Loucy (cell line): ENCODE data around the gene SLC5A2.

ENCODE experiments used
- H2AFZ ChIP-seq: fragments of 200-600 bp; sonication (generic); 2 replicates; pipeline ENCODE4 v1.6.0; 2016; ENCODE audit warnings: antibody characterized with exemption, mild to moderate bottlenecking, low read length, moderate library complexity
- H3F3A ChIP-seq: fragments of 200-600 bp; 2 replicates; pipeline ENCODE4 v1.6.0; 2016; ENCODE audit warnings: antibody characterized with exemption, low read depth, mild to moderate bottlenecking
- H3K27me3 ChIP-seq: fragments of 200-600 bp; sonication (generic); 2 replicates; pipeline ENCODE4 v1.6.1; 2014; ENCODE audit warnings: low read length, mild to moderate bottlenecking; ENCODE audit not compliant: insufficient read depth, poor library complexity, severe bottlenecking
- H3K36me3 ChIP-seq: fragments of 200-600 bp; sonication (generic); 2 replicates; pipeline ENCODE4 v1.6.1; 2016; ENCODE audit warnings: low read length; ENCODE audit not compliant: insufficient read depth
- H3K4me1 ChIP-seq: fragments of 200-600 bp; sonication (generic); 2 replicates; pipeline ENCODE4 v1.5.1; 2014; ENCODE audit warnings: low read length, mild to moderate bottlenecking; ENCODE audit not compliant: insufficient read depth, poor library complexity, severe bottlenecking
- H3K4me2 ChIP-seq: fragments of 200-600 bp; sonication (generic); 2 replicates; pipeline ENCODE4 v1.6.0; 2014; ENCODE audit warnings: antibody characterized with exemption, low read length, low read depth, mild to moderate bottlenecking; ENCODE audit not compliant: poor library complexity, severe bottlenecking
- H3K4me3 ChIP-seq: fragments of 200-600 bp; sonication (generic); 2 replicates; pipeline ENCODE4 v1.5.1; 2014; ENCODE audit warnings: low read length, mild to moderate bottlenecking, mixed read lengths; ENCODE audit not compliant: poor library complexity, severe bottlenecking
- H3K79me2 ChIP-seq: fragments of 200-600 bp; sonication (generic); 2 replicates; pipeline ENCODE4 v1.6.1; 2014; ENCODE audit warnings: low read length; ENCODE audit not compliant: insufficient read depth
- H3K9ac ChIP-seq: fragments of 200-600 bp; sonication (generic); 2 replicates; pipeline ENCODE4 v1.6.0; 2014; ENCODE audit warnings: mild to moderate bottlenecking, low read depth, low read length, moderate library complexity; ENCODE audit not compliant: poor library complexity, severe bottlenecking
- H3K9me2 ChIP-seq: fragments of 200-600 bp; sonication (generic); replicated peaks from 2 replicates; pipeline ENCODE4 v1.6.1; 2016; ENCODE audit warnings: low read depth, low read length, mixed read lengths
- H3K9me3 ChIP-seq: fragments of 200-600 bp; sonication (generic); 2 replicates; pipeline ENCODE4 v1.6.1; 2014; ENCODE audit warnings: mild to moderate bottlenecking, antibody characterized with exemption, low read length, low read depth; ENCODE audit not compliant: insufficient read depth
- H4K20me1 ChIP-seq: fragments of 200-600 bp; sonication (generic); 2 replicates; pipeline ENCODE4 v1.6.0; 2014; ENCODE audit warnings: antibody characterized with exemption, low read length, mild to moderate bottlenecking; ENCODE audit not compliant: insufficient read depth, poor library complexity, severe bottlenecking
- EZH2phosphoT487 ChIP-seq: fragments of 200-600 bp; IDR thresholded peaks from 2 replicates; pipeline ENCODE4 v1.6.1; 2018; ENCODE audit warnings: antibody characterized with exemption, mild to moderate bottlenecking, moderate library complexity, borderline replicate concordance
- TF ChIP-seq, protein P1 (sequence below): fragments of 200-600 bp; sonication (generic); conservative IDR thresholded peaks from 2 replicates; pipeline ENCODE4 v1.5.1; 2014; ENCODE audit warnings: mild to moderate bottlenecking, antibody characterized with exemption, low read length

The SLC5A2 gene

DNA sequence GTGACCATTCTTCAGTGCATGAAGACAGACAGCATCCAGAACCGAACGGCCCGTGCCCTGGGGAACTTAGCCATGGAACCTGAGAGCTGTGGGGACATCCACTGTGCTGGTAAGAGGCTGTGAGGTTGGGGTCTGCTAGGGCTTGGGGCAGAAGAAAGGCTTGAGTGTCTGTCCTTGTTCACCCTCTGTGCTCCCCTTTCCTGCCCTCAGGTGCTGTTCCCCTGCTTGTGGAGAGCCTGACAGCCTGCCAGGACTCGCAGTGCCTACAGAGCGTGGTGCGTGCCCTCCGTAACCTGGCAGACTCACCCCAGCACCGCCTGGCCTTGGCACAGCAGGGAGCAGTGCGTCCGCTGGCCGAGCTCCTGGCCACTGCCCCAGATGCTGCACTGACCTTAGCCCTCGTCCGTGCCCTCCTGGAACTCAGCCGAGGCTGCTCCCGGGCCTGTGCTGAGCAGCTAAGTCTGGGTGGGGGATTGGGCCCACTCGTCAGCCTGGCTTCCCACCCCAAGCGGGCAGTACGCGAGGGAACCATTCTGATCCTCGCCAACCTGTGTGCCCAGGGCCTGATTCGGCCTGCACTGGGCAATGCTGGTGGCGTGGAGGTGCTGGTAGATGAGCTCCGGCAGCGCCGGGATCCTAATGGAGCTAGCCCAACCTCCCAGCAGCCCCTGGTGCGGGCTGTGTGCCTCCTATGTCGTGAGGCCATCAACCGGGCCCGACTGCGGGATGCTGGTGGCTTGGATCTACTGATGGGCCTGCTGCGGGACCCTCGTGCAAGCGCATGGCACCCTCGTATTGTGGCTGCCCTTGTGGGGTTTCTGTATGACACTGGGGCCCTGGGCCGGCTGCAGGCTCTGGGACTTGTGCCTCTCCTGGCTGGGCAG is 20.8 kb upstream of the SLC5A2 start:
- Histone ChIP-seq H3K4me1 (peaks cover 32% of the 10 kb centered on the region), H3K9ac (no peak overlapping the region), H2AFZ (no peak overlapping the region), H4K20me1 (peaks cover 25% of the 10 kb centered on the region), H3K4me3 (no peak overlapping the region), H3K9me3 (no peaks in the 10 kb centered on the region), H3K79me2 (peaks cover 52% of the 10 kb centered on the region), H3F3A (peaks cover 6% of the 10 kb centered on the region), H3K4me2 (no peak overlapping the region), H3K27me3 (no peaks in the 10 kb centered on the region), H3K9me2 (no peaks in the 10 kb centered on the region), H3K36me3 (peaks cover 34% of the 10 kb centered on the region; the same call in 1 of the 2 replicates)
- no peak for TF ChIP-seq EZH2phosphoT487
- TF ChIP-seq, protein P1, sequence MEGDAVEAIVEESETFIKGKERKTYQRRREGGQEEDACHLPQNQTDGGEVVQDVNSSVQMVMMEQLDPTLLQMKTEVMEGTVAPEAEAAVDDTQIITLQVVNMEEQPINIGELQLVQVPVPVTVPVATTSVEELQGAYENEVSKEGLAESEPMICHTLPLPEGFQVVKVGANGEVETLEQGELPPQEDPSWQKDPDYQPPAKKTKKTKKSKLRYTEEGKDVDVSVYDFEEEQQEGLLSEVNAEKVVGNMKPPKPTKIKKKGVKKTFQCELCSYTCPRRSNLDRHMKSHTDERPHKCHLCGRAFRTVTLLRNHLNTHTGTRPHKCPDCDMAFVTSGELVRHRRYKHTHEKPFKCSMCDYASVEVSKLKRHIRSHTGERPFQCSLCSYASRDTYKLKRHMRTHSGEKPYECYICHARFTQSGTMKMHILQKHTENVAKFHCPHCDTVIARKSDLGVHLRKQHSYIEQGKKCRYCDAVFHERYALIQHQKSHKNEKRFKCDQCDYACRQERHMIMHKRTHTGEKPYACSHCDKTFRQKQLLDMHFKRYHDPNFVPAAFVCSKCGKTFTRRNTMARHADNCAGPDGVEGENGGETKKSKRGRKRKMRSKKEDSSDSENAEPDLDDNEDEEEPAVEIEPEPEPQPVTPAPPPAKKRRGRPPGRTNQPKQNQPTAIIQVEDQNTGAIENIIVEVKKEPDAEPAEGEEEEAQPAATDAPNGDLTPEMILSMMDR, result no peak

DNA sequence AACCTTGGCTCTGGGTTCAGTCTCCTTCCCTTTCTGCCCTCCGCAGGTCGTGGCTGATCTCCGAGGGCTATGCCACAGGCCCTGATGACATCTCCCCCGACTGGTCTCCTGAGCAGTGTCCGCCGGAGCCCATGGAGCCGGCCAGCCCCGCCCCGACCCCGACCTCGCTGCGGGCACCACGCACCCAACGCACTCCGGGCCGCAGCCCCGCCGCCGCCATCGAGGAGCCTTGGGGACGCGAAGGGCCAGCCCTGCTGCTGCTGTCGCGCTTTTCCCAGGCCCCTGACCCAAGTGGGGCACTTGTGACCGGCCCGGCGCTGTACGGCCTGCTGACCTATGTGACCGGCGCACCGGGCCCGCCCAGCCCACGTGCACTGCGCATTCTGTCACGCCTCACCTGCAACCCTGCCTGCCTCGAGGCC is 18.6 kb upstream of the SLC5A2 start:
- Histone ChIP-seq H3K4me2 (no peak overlapping the region), H3K79me2 (peaks cover 49% of the 10 kb centered on the region), H3K27me3 (no peaks in the 10 kb centered on the region), H3K36me3 (peaks cover 34% of the 10 kb centered on the region; the same call in 1 of the 2 replicates), H4K20me1 (peaks cover 15% of the 10 kb centered on the region), H3K9me2 (no peaks in the 10 kb centered on the region), H2AFZ (no peak overlapping the region), H3F3A (no peaks in the 10 kb centered on the region; the same call in 1 of the 2 replicates), H3K9me3 (no peaks in the 10 kb centered on the region), H3K9ac (no peak overlapping the region), H3K4me3 (no peak overlapping the region), H3K4me1 (peaks cover 35% of the 10 kb centered on the region)
- TF ChIP-seq, protein P1, result no peak
- no peak for TF ChIP-seq EZH2phosphoT487

DNA sequence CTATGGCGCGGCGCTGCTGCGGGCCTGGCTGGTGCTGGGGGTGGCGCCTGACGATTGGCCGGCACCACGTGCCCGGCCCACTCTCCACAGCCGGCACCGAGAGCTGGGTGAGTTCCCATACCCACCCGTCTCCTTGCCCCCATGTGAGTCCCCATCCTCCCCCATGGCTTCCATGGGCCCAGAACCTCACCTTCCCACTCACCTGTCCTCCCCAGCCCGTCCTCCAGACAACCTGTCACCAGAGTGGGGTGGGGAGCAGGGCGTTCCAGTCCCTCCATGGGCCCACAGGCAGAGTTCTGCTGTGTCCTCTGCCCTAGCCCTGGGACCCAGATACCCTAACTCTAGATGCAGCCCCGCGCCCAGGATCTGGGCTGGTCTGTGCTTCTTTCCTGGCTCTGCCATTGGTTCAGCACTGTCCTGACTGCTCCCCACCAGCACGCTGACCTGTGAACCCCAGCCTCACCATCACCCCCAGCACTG is 18.1 kb upstream of the SLC5A2 start:
- peaks cover 35% of the 10 kb centered on the region for H3K4me1 ChIP-seq
- no peaks in the 10 kb centered on the region for H3K9me2 ChIP-seq
- no peaks in the 10 kb centered on the region; the same call in 1 of the 2 replicates for H3F3A ChIP-seq
- no peak overlapping the region for H3K4me2 ChIP-seq
- no peak overlapping the region for H3K9ac ChIP-seq
- no peak overlapping the region for H3K4me3 ChIP-seq
- peaks cover 15% of the 10 kb centered on the region for H4K20me1 ChIP-seq
- no peak overlapping the region for H2AFZ ChIP-seq
- H3K9me3 ChIP-seq, result no peaks in the 10 kb centered on the region
- no peak for TF ChIP-seq EZH2phosphoT487
- TF ChIP-seq, protein P1, result no peak
- H3K27me3 ChIP-seq, result no peaks in the 10 kb centered on the region
- peaks cover 49% of the 10 kb centered on the region for H3K79me2 ChIP-seq
- peaks cover 34% of the 10 kb centered on the region; the same call in 1 of the 2 replicates for H3K36me3 ChIP-seq
